ENCODE results near the gene DHX30. TPM values are rescaled to one million over a fixed set of nuclear protein-coding genes. Genes with fewer than 3 reads are reported as not detected.

DHX30 gene
- polyA plus RNA-seq, 1 donor: 44.5 TPM

DNA sequence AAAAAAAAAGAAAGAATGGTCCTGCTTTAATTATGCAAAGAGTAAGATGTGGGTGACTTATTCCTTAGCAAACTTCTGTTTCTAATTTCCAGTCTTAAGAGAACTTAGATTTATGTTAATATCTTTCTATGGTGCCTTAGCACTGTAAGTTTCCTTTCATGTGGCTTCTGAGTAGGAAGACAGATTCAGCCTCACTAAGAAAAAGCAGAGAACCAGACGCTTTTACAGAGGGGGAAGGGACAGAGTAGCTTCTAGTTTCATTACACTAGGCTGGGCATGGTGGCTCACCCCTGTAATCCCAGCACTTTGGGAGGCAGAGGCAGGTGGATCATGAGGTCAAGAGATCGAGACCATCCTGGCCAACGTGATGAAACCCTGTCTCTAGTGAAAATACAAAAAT, 95.0 kb downstream of the DHX30 start:
- no CpG with 5 or more reads among the region's 3 CpGs for WGBS (ENCODE audit: insufficient coverage, low lambda C conversion rate)
- H3K4me1 ChIP-seq (ENCODE audit: control insufficient read depth, insufficient read depth, low read length): peaks cover 5% of the 10 kb centered on the region
- DNase-seq: no peak
- H3K4me3 ChIP-seq (ENCODE audit: low read length): no peak overlapping the region
- peaks cover 4% of the 10 kb centered on the region for H3K36me3 ChIP-seq (ENCODE audit: control insufficient read depth, insufficient read depth, low read length)
- no peak overlapping the region for H3K27ac ChIP-seq (ENCODE audit: low read length)
- H3K27me3 ChIP-seq (ENCODE audit: control insufficient read depth, insufficient read depth, low read length): no peaks in the 10 kb centered on the region
- no peaks in the 10 kb centered on the region for H3K9me3 ChIP-seq (ENCODE audit: control insufficient read depth, low read depth, low read length)

DNA sequence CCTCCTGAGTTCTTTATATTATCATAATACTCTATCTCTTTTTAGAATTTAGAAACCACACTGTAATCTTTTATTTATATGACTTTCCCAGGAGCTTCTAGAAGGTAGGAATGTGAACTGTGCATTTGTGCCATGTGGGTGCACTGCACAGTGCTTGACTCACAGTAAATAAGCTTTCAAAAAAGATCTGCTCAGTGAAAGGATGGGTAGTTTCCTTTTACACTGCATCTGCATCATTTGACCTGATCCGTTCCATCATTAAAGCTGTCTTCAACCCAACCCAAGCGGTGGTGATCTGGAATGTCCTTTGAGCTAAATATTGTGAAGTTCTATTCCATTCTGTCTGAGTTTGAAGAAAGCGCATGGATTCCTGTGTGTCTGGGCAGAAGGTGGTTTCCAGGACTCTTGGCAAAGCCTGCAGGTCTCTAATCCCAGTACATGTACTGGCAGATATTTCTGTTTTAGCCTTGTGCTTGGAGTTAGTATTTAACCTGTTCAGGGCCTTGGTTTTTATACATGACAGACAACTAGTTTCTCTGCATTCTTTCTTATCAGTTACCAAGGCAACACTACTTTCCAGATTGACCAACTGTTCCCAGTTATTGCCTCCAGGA, 96.7 kb downstream of the DHX30 start:
- Histone ChIP-seq H3K4me3 (ENCODE audit: low read length) (no peak overlapping the region), H3K36me3 (ENCODE audit: control insufficient read depth, insufficient read depth, low read length) (peaks cover 4% of the 10 kb centered on the region), H3K4me1 (ENCODE audit: control insufficient read depth, insufficient read depth, low read length) (peaks cover 5% of the 10 kb centered on the region), H3K9me3 (ENCODE audit: control insufficient read depth, low read depth, low read length) (no peaks in the 10 kb centered on the region), H3K27me3 (ENCODE audit: control insufficient read depth, insufficient read depth, low read length) (no peaks in the 10 kb centered on the region), H3K27ac (ENCODE audit: low read length) (no peak overlapping the region)
- DNase-seq: peak in 1 of 2 donors; percentile 22
- WGBS (ENCODE audit: insufficient coverage, low lambda C conversion rate): 40% methylated on average over 1 of the region's 3 CpGs

Other genes starting within 250 kb of the DHX30 start
- 2.3 TPM for gene CSPG5, start 224.3 kb upstream of the DHX30 start, polyA plus RNA-seq
- 49.0 TPM for gene SMARCC1, start 21.2 kb upstream of the DHX30 start, polyA plus RNA-seq
- 96.4 TPM for gene MAP4, start 213.3 kb downstream of the DHX30 start, polyA plus RNA-seq

Measured in large intestine (tissue), 3 donors.